PC-3 (cell line): Measurements from ENCODE around the gene XPR1.

ENCODE experiments used
- EZH2 ChIP-seq: fragments of 300-600 bp; sonication (generic); IDR thresholded peaks from one replicate; pipeline ENCODE4 v1.6.1; 2017; ENCODE audit warnings: antibody characterized with exemption, mild to moderate bottlenecking, low read length; ENCODE audit not compliant: unreplicated experiment
- EZH2phosphoT487 ChIP-seq: fragments of 300-600 bp; sonication (generic); IDR thresholded peaks from 2 replicates; pipeline ENCODE4 v1.6.1; 2018; ENCODE audit warnings: mild to moderate bottlenecking, antibody characterized with exemption, low read length, borderline replicate concordance
- TF ChIP-seq, protein P1 (sequence below): fragments of 300-600 bp; sonication (generic); conservative IDR thresholded peaks from 2 replicates; pipeline ENCODE4 v1.5.1; 2017; ENCODE audit warnings: antibody characterized with exemption, low read depth, mild to moderate bottlenecking, low read length

DNA sequence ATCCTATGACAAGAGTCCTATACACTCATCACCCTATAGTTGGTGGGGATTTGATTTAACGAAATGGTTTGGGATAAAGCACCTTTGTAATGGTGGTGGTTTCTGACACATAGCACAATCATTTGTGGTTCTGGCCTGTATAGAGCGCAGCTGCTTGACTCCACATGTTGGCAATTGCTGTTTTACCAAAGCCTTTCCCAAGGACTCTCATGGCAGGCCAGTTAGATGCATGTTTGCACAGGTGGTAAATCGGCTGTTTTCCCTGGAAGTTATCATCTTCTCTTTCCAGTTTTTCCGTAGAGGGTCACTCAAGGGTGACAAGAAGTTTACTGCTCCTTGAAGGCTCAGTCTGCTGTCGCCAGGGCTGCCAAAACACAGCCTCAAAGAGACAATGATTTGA lies 17.1 kb upstream of the XPR1 start:
- no peak for TF ChIP-seq EZH2
- TF ChIP-seq, protein P1, sequence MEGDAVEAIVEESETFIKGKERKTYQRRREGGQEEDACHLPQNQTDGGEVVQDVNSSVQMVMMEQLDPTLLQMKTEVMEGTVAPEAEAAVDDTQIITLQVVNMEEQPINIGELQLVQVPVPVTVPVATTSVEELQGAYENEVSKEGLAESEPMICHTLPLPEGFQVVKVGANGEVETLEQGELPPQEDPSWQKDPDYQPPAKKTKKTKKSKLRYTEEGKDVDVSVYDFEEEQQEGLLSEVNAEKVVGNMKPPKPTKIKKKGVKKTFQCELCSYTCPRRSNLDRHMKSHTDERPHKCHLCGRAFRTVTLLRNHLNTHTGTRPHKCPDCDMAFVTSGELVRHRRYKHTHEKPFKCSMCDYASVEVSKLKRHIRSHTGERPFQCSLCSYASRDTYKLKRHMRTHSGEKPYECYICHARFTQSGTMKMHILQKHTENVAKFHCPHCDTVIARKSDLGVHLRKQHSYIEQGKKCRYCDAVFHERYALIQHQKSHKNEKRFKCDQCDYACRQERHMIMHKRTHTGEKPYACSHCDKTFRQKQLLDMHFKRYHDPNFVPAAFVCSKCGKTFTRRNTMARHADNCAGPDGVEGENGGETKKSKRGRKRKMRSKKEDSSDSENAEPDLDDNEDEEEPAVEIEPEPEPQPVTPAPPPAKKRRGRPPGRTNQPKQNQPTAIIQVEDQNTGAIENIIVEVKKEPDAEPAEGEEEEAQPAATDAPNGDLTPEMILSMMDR, result no peak
- no peak for TF ChIP-seq EZH2phosphoT487
